ENCODE data around the gene GJB4.
A peak's percentile ranks its signal among the peaks of the same experiment; 100 is the strongest.

GJB4 gene

DNA sequence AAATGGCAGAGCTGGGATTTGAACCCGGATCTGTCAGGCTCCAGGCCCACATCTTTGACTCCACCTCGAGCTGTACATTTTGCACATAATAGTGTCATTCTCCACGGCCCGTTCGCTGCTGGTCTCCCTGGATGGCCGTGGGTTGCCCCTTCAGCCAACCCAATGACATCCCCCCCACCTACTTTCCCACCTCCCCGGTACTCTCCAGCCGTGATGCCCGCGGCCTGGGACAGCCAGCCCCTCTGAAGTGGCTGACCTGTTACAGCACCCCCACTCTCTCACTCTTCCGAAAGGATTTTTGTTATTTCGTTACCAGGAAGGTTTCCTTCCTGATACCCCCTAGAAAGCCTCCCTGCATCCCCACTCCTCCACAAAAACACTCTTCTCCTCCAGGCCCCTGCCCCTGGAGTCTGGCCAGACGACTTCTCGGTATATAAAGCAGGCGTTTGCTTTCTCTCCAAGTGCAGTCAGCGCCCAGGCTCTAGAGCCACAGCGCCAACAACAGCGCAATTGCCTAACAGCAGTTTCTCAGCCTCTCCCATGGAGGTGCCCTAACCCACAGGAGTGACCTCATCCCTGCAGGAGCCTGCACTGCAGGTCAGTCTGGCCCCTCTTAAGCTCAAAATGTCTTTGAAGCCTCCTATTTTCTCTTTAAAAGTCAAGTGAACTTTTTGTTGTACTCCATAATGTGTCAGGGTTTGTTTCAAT is 19.2 kb upstream of the GJB4 start:
- no peak for DNase-seq (ENCODE audit: low spot score)
- TF ChIP-seq CTCF (IDR thresholded peaks at IDR 0.05; ENCODE audit: extremely low read depth, missing control alignments) = no peak

- peak; percentile 95 for TF ChIP-seq CTCF (IDR thresholded peaks at IDR 0.05; ENCODE audit: extremely low read depth, missing control alignments)
- DNase-seq (ENCODE audit: low spot score) = peak; percentile 86
Observed at GRCh38 chr1:34742667-34743270, 16.8 kb upstream of the GJB4 start.

GRCh38 chr1:34743775-34744174 is 15.8 kb upstream of the GJB4 start:
- TF ChIP-seq CTCF (IDR thresholded peaks at IDR 0.05; ENCODE audit: extremely low read depth, missing control alignments) = no peak
- no peak for DNase-seq (ENCODE audit: low spot score)

- TF ChIP-seq CTCF (IDR thresholded peaks at IDR 0.05; ENCODE audit: extremely low read depth, missing control alignments) = no peak
Observed at GRCh38 chr1:34744851-34745250, 14.7 kb upstream of the GJB4 start.

GRCh38 chr1:34745666-34746065 is 13.9 kb upstream of the GJB4 start:
- no peak for TF ChIP-seq CTCF (IDR thresholded peaks at IDR 0.05; ENCODE audit: extremely low read depth, missing control alignments)
- no peak for DNase-seq (ENCODE audit: low spot score)

More at GRCh38 chr1:34744851-34745250, 14.7 kb upstream of the GJB4 start:
- no peak for DNase-seq (ENCODE audit: low spot score)

DNA sequence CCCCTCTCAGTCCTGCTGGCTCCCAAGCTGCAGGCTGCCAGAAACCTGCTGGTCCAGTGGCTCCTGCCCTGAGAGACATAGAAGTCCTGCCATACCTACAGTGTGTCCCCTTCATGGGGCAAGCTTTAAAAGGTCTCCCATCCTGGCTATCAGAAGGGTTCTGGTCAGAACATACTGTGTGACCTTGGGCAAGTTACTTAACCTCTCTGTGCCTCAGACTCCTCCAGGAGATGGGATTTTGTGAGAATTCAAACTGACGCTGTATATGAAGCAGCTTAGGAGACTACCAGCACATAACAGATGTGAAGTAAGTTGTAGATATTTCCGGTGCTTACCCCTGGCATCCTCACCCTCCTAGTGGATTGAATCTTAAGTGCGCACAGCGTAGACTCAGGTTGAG is 13.4 kb upstream of the GJB4 start:
- no peak for DNase-seq (ENCODE audit: low spot score)
- no peak for TF ChIP-seq CTCF (IDR thresholded peaks at IDR 0.05; ENCODE audit: extremely low read depth, missing control alignments)

- no peak for DNase-seq (ENCODE audit: low spot score)
- TF ChIP-seq CTCF (IDR thresholded peaks at IDR 0.05; ENCODE audit: extremely low read depth, missing control alignments) = no peak
Observed at GRCh38 chr1:34746785-34747637, 12.5 kb upstream of the GJB4 start.
